Skin epidermis (tissue), 12 donors: ENCODE measurements around the gene FABP2.

Experiments used
- H3K27ac ChIP-seq, 21 experiments: fragments of 200-600 bp; sonication (generic) in 11 of 21; one replicate each; pipeline ENCODE4 v1.5.0; 2020; ENCODE audit warnings: mild to moderate bottlenecking in 3 of 21, inconsistent platforms in 2 of 21, moderate library complexity in 2 of 21
- H3K4me3 ChIP-seq, 7 experiments: fragments of 200-600 bp; sonication (generic) in 2 of 7; one replicate each; pipeline ENCODE4 v1.5.0; 2020; ENCODE audit warnings: inconsistent platforms in 2 of 7, mild to moderate bottlenecking in 2 of 7, moderate library complexity in 1 of 7

FABP2 gene

DNA sequence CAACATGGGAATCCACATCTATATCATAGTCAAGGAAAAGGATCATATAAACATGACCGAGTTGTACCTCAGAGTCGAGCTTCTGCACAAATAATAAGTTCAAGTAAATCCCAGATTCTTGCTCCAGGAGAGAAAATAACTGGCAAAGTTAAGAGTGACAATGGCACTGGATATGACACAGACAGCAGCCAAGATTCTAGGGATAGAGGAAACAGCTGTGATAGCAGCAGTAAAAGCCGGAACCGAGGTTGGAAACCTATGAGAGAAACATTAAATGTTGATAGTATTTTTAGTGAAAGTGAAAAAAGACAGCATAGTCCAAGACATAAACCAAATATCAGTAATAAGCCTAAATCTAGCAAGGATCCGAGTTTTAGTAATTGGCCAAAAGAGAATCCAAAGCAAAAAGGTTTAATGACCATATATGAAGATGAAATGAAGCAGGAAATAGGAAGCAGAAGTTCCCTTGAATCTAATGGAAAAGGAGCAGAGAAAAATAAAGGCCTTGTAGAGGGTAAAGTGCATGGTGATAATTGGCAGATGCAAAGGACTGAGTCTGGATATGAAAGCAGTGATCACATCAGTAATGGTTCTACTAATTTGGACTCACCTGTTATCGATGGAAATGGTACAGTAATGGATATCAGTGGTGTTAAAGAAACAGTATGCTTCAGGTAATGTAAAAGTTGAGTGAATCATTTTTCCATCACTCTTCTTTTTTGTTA is 50.4 kb downstream of the FABP2 start:
- Histone ChIP-seq H3K27ac (no peak overlapping the region), H3K4me3 (no peak overlapping the region)

DNA sequence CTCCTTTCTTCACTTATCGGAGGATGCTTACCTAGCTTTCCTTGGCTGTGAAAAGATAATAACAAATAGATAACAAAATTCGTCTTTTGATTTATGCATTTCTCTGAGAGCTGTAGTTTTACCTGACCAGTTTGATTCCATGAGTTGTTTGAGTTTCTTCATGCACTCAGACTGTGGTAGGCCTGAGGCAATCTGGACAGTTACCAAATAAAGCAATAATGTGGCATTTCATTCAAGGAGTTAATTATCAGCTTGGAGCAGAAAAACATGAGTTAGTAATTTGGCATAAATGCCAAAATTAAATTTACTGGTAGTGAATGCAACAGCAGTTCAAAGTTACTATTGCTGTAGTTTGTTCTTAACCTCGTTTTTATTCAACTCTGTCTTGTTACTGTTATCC is 53.5 kb downstream of the FABP2 start:
- Histone ChIP-seq H3K27ac (no peak overlapping the region), H3K4me3 (no peak overlapping the region)
